Left colon (tissue), 2 donors: ENCODE measurements around the gene BMP5. TPM values are rescaled to one million over a fixed set of nuclear protein-coding genes. Genes with fewer than 3 reads are reported as not detected.

Source experiments
- ATAC-seq: fragments of 200-7000 bp; cut with Tn5 transposase; one replicate; pipeline ENCODE4 v1.9.1; 2020; ENCODE audit warnings: mild to moderate bottlenecking, moderate library complexity
- DNase-seq, 2 donors: peaks; one replicate each; pipeline ENCODE4 v3.0.0-alpha.2; 2020
- intact Hi-C, 2 donors: fragments of 100-400 bp; cut with DNase I in 1 of 2; cut with micrococcal nuclease in 1 of 2; formaldehyde crosslinking; loops; one replicate each; pipeline versions ENCODE4 v1.11.2 to v1.14.0; 2022; cut with DNase I, micrococcal nuclease
- total RNA-seq, 2 donors: library from RNA; stranded (reverse); fragmentation: NEBNext Ultra II Directional; extraction: Animal tissue kit (Norgen Biotek cat#: 25700); gene quantifications; one replicate each; pipeline ENCODE4 v1.2.1, GENCODE V29; 2021
- donor health status: DM: no; HTN: no; CAD: no.
- donor health status: DM: yes; HTN: yes; CAD: no.

BMP5 gene
- total RNA-seq, 2 donors from 2014 or later: 1.8 to 4.8 TPM

GRCh38 chr6:55759536-55759935 lies 115.9 kb downstream of the BMP5 start:
- ATAC-seq (no peak), DNase-seq (no peak)
- intact Hi-C loops: no loop called here

DNA sequence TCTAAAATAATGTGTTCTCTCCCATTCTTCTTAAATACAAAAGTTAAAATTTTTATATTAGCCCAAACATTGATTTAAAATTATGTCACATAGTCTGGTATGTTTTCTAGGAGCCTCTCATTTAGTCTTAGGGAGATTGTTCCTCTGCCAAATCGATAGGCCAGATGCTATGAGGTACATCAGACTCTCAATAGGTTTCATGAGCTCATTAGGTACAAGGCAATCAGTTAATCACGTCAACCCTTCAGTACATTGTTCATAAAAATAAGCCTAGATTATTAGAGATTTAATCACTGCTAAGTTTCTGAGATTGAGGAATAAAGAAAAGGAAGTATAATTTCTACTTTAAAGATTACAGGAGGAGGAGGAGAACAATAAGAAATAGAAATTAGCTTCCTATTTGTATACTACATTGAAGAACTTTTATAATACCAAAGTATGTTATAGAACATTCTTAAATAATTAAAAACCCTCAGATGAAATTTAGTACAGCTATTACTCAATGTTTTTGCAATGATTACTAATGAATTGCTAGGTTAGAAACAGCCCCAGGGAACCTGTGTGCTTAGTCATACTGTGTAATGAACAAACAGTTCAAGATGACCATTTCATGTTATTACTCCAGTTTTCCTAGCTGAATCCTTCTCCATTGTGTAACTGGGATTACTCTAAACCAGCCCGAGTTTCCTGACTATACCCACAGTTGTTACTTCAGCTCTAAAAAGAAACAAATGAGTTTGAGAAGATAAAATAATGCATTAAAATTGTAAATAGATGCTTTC lies 117.0 kb downstream of the BMP5 start:
- intact Hi-C loops: no loop called here
- ATAC-seq: no peak
- no peak for DNase-seq

- intact Hi-C loops: no loop called here
- DNase-seq: no peak
- no peak for ATAC-seq
Measured at GRCh38 chr6:55756531-55757031, 118.8 kb downstream of the BMP5 start.

DNA sequence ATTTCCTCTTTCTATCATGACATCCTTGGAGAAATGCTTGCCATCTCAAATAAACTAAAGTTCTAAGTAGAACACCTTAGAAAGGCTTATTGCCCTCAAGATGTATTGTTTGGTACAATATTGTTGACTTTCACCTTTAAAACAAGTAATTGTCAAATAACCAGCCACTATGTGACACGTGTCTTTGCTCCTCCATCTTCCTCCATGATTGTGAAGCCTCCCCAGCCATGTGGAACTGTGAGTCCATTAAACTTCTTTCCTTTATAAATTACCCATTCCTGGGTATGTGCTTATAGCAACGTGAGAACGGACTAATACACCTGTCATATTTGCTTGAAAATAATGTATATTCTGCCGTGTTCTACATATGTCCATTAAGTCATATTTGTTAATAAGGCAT lies 126.5 kb downstream of the BMP5 start:
- intact Hi-C loops: no loop called here
- ATAC-seq (no peak), DNase-seq (no peak)

DNA sequence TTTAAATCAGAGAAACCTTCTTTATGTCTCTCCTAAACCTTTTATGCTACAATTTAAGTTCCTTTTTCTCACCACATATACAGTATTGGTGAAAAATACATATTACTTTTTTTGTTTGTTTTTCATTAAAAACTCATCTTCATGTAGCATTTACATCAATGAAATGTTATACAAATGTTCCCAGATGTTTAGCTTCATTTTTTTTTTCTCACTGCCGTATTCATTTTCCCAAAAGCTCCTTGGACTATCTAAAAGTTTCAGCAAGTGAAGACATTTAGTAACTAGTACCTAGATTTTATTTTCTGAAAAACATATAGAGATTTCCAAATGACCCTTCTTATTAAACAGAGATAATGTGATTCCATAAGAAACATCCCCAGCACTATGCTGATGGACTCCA lies 128.9 kb downstream of the BMP5 start:
- ATAC-seq (no peak), DNase-seq (no peak)
- intact Hi-C loops: no loop called here

DNA sequence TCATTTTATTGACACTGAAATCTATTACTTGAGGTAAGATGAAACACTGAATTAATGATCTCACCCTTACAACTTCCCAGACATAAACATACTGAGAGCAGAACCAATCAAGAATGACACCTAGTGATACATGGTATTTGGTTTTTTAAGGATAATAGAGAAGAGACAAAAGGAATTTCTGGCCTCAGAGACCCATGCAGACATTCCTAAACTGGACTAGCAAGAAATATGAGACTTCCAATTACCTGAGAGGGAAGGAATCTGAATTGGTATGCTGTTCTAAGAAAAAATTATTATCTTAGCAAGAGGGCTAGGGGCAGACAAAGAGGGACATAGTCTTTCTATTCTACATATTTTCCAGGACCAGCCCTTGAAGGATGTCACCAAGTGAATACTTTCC lies 141.1 kb downstream of the BMP5 start:
- ATAC-seq: no peak
- intact Hi-C loops: no loop called here

GRCh38 chr6:55729665-55730064 lies 145.7 kb downstream of the BMP5 start:
- ATAC-seq: no peak
- DNase-seq: no peak
- intact Hi-C loops: no loop called here

More for the DNA sequence above, 141.1 kb downstream of the BMP5 start:
- DNase-seq: no peak

GRCh38 chr6:55726144-55726543 lies 149.2 kb downstream of the BMP5 start:
- DNase-seq (no peak), ATAC-seq (no peak)
- intact Hi-C loops: no loop called here

DNA sequence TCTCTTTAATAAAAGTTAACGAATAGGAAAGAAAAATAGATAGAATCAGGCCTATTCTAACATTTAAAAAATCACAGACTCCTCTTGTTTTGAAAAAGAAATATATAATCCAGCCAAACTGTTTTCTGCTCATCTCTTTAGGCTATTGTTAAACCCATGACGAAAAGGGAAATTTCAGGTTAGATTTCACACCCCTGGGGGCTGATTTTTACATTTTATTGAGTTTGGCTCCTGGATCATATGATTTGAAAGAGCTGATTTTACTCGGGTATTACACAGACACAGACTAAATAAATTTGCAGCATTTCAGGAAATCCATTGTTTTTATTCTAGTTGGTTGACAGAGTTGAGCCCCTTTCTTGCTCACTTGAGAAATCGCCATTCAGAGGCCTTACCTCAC lies 160.6 kb downstream of the BMP5 start:
- intact Hi-C loops: no loop called here
- no peak for ATAC-seq
- no peak for DNase-seq

DNA sequence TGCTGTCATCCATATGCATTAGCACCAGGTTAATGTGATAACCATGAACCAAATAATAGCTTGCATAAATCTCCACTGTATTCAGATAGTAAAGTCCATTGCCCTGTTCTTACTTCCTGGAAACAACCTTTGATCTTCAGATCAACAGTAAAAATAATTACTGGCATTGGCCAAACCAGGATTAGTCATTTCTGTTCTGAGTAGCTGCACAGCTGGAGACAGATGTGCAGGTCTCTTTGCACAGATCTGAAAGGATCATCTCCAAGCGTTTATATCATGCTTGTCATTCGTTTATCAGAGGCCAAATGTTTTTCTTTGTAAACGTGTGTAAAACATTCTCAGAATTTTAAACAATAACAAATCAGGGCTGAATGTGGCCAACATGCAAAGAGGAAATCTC lies 162.0 kb downstream of the BMP5 start:
- intact Hi-C loops: no loop called here
- no peak for DNase-seq
- ATAC-seq: no peak

GRCh38 chr6:55708711-55709110 lies 166.7 kb downstream of the BMP5 start:
- no peak for DNase-seq
- ATAC-seq: no peak
- intact Hi-C loops: no loop called here

- intact Hi-C loops: no loop called here
- ATAC-seq: no peak
- DNase-seq: no peak
Measured at GRCh38 chr6:55705451-55706440, 169.6 kb downstream of the BMP5 start.

GRCh38 chr6:55704421-55704820 lies 171.0 kb downstream of the BMP5 start:
- ATAC-seq (no peak), DNase-seq (no peak)
- intact Hi-C loops: no loop called here
